Mesendoderm (in vitro differentiated cells): ENCODE data around the gene ZNF785.
A peak's percentile ranks its signal among the peaks of the same experiment; 100 is the strongest.
"Not testable (repeated sequence)": the region's sequence is repeated elsewhere in the genome, so short reads cannot be mapped to it uniquely, and the experiment has no call there.

Experiments used
- DNase-seq: peaks from one replicate; pipeline ENCODE4 v3.0.0; 2013
- H2AK5ac ChIP-seq: 2 replicates; pipeline ENCODE4 v1.6.1; 2013; ENCODE audit warnings: low read length, inconsistent platforms
- H2BK120ac ChIP-seq: 2 replicates; pipeline ENCODE4 v1.6.1; 2013; ENCODE audit warnings: low read depth, mild to moderate bottlenecking, low read length, moderate library complexity, mixed read lengths
- H2BK15ac ChIP-seq: replicated peaks from 2 replicates; pipeline ENCODE4 v1.6.1; 2013; ENCODE audit warnings: low read depth, mild to moderate bottlenecking, moderate library complexity
- H2BK5ac ChIP-seq: 2 replicates; pipeline ENCODE4 v1.6.1; 2013; ENCODE audit warnings: low read length, inconsistent platforms
- H3K18ac ChIP-seq: 2 replicates; pipeline ENCODE4 v1.6.1; 2013; ENCODE audit warnings: mild to moderate bottlenecking, low read length, mixed read lengths
- H3K23ac ChIP-seq: one replicate; pipeline ENCODE4 v1.6.1; 2013; ENCODE audit warnings: low read length
- H3K27ac ChIP-seq: 2 replicates; pipeline ENCODE4 v1.5.1; 2013; ENCODE audit warnings: low read depth, mild to moderate bottlenecking, inconsistent platforms, low read length, moderate library complexity
- H3K27me3 ChIP-seq: 2 replicates; pipeline ENCODE4 v1.6.1; 2013; ENCODE audit warnings: low read length, control low read depth, mild to moderate bottlenecking, inconsistent platforms; ENCODE audit not compliant: insufficient read depth, poor library complexity
- H3K36me3 ChIP-seq: 2 replicates; pipeline ENCODE4 v1.6.1; 2013; ENCODE audit warnings: low read length, inconsistent platforms; ENCODE audit not compliant: control insufficient read depth, insufficient read depth
- H3K4ac ChIP-seq: one replicate; pipeline ENCODE4 v1.6.1; 2013; ENCODE audit warnings: low read depth, mild to moderate bottlenecking, low read length, moderate library complexity
- H3K4me1 ChIP-seq: 2 replicates; pipeline ENCODE4 v1.6.1; 2013; ENCODE audit warnings: low read depth, low read length, inconsistent platforms; ENCODE audit not compliant: control insufficient read depth
- H3K4me2 ChIP-seq: 2 replicates; pipeline ENCODE4 v1.6.1; 2013; ENCODE audit warnings: low read length
- H3K4me3 ChIP-seq: 2 replicates; pipeline ENCODE4 v1.5.1; 2013; ENCODE audit warnings: mild to moderate bottlenecking, low read length
- H3K56ac ChIP-seq: one replicate; pipeline ENCODE4 v1.6.1; 2013; ENCODE audit warnings: low read length
- H3K79me1 ChIP-seq: 2 replicates; pipeline ENCODE4 v1.6.1; 2013; ENCODE audit warnings: low read length, inconsistent platforms
- H3K79me2 ChIP-seq: 2 replicates; pipeline ENCODE4 v1.6.1; 2013; ENCODE audit warnings: mild to moderate bottlenecking, low read length; ENCODE audit not compliant: control insufficient read depth, insufficient read depth
- H3K9ac ChIP-seq: 2 replicates; pipeline ENCODE4 v1.6.1; 2013; ENCODE audit warnings: low read length, inconsistent platforms
- H4K5ac ChIP-seq: one replicate; pipeline ENCODE4 v1.6.1; 2013; ENCODE audit warnings: low read length
- H4K8ac ChIP-seq: one replicate; pipeline ENCODE4 v1.6.1; 2013; ENCODE audit warnings: low read depth, mild to moderate bottlenecking, control low read depth, low read length, moderate library complexity
- WGBS: extraction: QIAGEN DNeasy Blood & Tissue Kit; methylation state at CpG from one replicate; pipeline ENCODE4 v1.1.7; 2013; ENCODE audit warnings: low lambda C conversion rate, missing lambda C conversion rate; ENCODE audit not compliant: insufficient coverage; ENCODE audit errors: extremely low coverage; 5-methylcytosine and 5-hydroxymethylcytosine counted together

Gene ZNF785

GRCh38 chr16:30543067-30543466, 42.4 kb downstream of the ZNF785 start:
- Histone ChIP-seq H3K56ac (peak overlapping the region; percentile 57), H2BK5ac (peak overlapping the region; percentile 48), H4K8ac (no peak overlapping the region), H2BK120ac (peak overlapping the region; percentile 8), H3K23ac (no peak overlapping the region), H3K4me1 (peaks cover 19% of the 10 kb centered on the region), H3K27me3 (no peaks in the 10 kb centered on the region), H3K4me2 (no peak overlapping the region), H2BK15ac (no peak overlapping the region), H3K4ac (no peak overlapping the region), H3K18ac (no peak overlapping the region), H4K5ac (no peak overlapping the region), H3K36me3 (no peaks in the 10 kb centered on the region), H3K9ac (peak overlapping the region; percentile 18), H3K79me2 (no peaks in the 10 kb centered on the region), H3K27ac (no peak overlapping the region), H3K4me3 (no peak overlapping the region), H2AK5ac (peak overlapping the region; percentile 85), H3K79me1 (no peaks in the 10 kb centered on the region)
- WGBS = 100% methylated on average over 2 of the region's 5 CpGs
- no peak for DNase-seq

GRCh38 chr16:30541502-30542329, 43.8 kb downstream of the ZNF785 start:
- no peaks in the 10 kb centered on the region for H3K27me3 ChIP-seq
- no peak overlapping the region for H3K4me3 ChIP-seq
- WGBS = no CpG with 5 or more reads among the region's 10 CpGs
- H3K79me1 ChIP-seq = no peaks in the 10 kb centered on the region
- peak overlapping the region; percentile 82 for H3K27ac ChIP-seq
- peak overlapping the region; percentile 98 for H2BK5ac ChIP-seq
- no peak overlapping the region for H3K23ac ChIP-seq
- H2BK120ac ChIP-seq = peak overlapping the region; percentile 68
- H4K5ac ChIP-seq = no peak overlapping the region
- H3K9ac ChIP-seq = peak overlapping the region; percentile 64
- peaks cover 19% of the 10 kb centered on the region for H3K4me1 ChIP-seq
- no peak overlapping the region for H2BK15ac ChIP-seq
- peak overlapping the region; percentile 17 for H4K8ac ChIP-seq
- H3K79me2 ChIP-seq = no peaks in the 10 kb centered on the region
- peak overlapping the region; percentile 75 for H3K4ac ChIP-seq
- peak; percentile 79 for DNase-seq
- H3K4me2 ChIP-seq = peak overlapping the region; percentile 13
- no peak overlapping the region for H2AK5ac ChIP-seq
- peak overlapping the region; percentile 85 for H3K56ac ChIP-seq
- no peaks in the 10 kb centered on the region for H3K36me3 ChIP-seq
- H3K18ac ChIP-seq = peak overlapping the region; percentile 76

DNA sequence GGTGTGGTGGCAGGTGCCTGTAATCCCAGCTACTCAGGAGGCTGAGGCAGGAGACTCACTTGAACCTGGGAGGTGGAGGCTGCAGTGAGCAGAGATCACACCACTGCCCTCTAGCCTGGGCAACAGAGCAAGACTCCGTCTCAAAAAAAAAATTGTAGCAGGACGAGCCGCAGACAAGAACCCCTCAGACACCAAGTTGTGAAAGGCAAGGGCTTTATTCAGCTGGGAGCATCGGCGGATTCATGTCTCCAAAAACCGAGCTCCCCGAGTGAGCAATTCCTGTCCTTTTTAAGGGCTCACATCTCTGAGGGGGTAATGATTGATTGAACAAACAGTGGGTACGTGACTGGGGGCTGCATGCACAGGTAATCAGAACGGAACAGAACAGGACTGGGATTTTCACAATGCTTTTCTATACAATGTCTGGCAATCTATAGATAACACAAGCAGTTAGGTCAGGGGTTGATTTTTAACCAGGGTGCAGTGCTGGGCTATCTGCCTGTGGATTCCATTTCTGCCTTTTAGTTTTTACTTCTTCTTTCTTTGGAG, 44.5 kb downstream of the ZNF785 start:
- not testable (repeated sequence) for H2BK120ac ChIP-seq, H2BK15ac ChIP-seq, H4K5ac ChIP-seq, H3K4me2 ChIP-seq, H3K79me2 ChIP-seq, H3K4ac ChIP-seq, H3K4me3 ChIP-seq, H2AK5ac ChIP-seq, H3K23ac ChIP-seq, H3K36me3 ChIP-seq, H3K27me3 ChIP-seq, H3K9ac ChIP-seq, H3K79me1 ChIP-seq, H4K8ac ChIP-seq, DNase-seq, H3K18ac ChIP-seq
- Histone ChIP-seq H2BK5ac (peak overlapping the region; percentile 98), H3K4me1 (peaks cover 19% of the 10 kb centered on the region), H3K56ac (peak overlapping the region; percentile 85), H3K27ac (peak overlapping the region; percentile 37)
- WGBS = no CpG with 5 or more reads among the region's 9 CpGs

DNA sequence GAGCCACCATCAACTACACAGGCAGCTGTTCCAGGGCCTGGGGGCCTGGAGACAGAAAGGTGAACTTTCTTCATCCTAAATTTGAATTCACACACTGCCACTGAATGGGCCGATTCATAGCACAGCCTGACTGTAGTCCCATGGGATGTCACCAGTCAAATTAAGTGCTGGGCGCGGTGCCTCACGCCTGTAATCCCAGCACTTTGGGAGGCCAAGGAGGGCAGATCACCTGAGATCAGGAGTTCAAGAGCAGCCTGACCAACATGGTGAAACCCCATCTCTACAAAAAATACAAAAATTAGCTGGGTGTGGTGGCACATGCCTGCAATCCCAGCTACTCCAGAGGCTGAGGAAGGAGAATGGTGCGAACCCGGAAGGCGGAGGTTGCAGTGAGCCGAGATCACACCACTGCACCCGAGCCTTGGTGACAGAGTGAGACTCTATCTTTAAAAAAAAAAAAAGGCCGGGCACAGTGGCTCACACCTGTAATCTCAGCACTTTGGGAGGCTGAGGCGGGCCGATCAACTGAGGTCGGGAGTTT, 45.4 kb downstream of the ZNF785 start:
- H3K23ac ChIP-seq, H3K4me2 ChIP-seq, H3K79me2 ChIP-seq, H3K18ac ChIP-seq, H4K8ac ChIP-seq, H3K56ac ChIP-seq, H3K27ac ChIP-seq, H2BK120ac ChIP-seq, H3K9ac ChIP-seq, H3K27me3 ChIP-seq, H4K5ac ChIP-seq, DNase-seq, H3K4me3 ChIP-seq, H3K4ac ChIP-seq, H3K36me3 ChIP-seq, H3K79me1 ChIP-seq, H2BK15ac ChIP-seq: not testable (repeated sequence)
- Histone ChIP-seq H2AK5ac (peak overlapping the region; percentile 18), H3K4me1 (peaks cover 19% of the 10 kb centered on the region), H2BK5ac (peak overlapping the region; percentile 35)
- WGBS = no CpG with 5 or more reads among the region's 13 CpGs

- Histone ChIP-seq H3K4me3 (no peak overlapping the region), H3K79me1 (no peaks in the 10 kb centered on the region), H3K36me3 (no peaks in the 10 kb centered on the region), H3K27me3 (no peaks in the 10 kb centered on the region), H3K23ac (no peak overlapping the region), H3K56ac (peak overlapping the region; percentile 36), H3K27ac (no peak overlapping the region), H3K4me2 (no peak overlapping the region), H2BK15ac (no peak overlapping the region), H3K4ac (no peak overlapping the region), H2BK120ac (no peak overlapping the region), H4K8ac (no peak overlapping the region), H3K4me1 (peaks cover 15% of the 10 kb centered on the region), H3K79me2 (no peaks in the 10 kb centered on the region), H2AK5ac (peak overlapping the region; percentile 18), H3K18ac (no peak overlapping the region), H4K5ac (no peak overlapping the region), H2BK5ac (peak overlapping the region; percentile 35), H3K9ac (no peak overlapping the region)
- no CpG with 5 or more reads among the region's 8 CpGs for WGBS
- DNase-seq = no peak
These were observed 46.2 kb downstream of the ZNF785 start for GRCh38 chr16:30539000-30539964.
